Panc1 (cell line): ENCODE measurements around the gene NASP. TPM values are rescaled to one million over a fixed set of nuclear protein-coding genes. Genes with fewer than 3 reads are reported as not detected.

ENCODE experiments used
- ATAC-seq: fragments of 200-7000 bp; cut with Tn5 transposase; 2 replicates; pipeline ENCODE4 v1.9.1; 2020; ENCODE audit warnings: mild to moderate bottlenecking, moderate library complexity
- BruUV-seq: library from RNA; stranded (reverse); fragments of 400-500 nt; replicated peaks from 2 replicates; lab custom pipeline; 2021; lab: Mats Ljungman, UMichigan
- CTCF ChIA-PET: fragments of 300-600 bp; sonication (Branson Sonifier 250); formaldehyde crosslinking; loops from one replicate; lab custom pipeline; 2022; ENCODE audit warnings: antibody characterized with exemption; lab: Charles Lee
- POLR2A ChIA-PET: fragments of 300-600 bp; sonication (Branson Sonifier 250); formaldehyde crosslinking; loops from one replicate; lab custom pipeline; 2022; ENCODE audit warnings: antibody characterized with exemption; lab: Charles Lee
- DNase-seq: peaks from one replicate; pipeline ENCODE4 v3.0.0-alpha.2; 2010; ENCODE audit warnings: low read depth, low spot score
- H3K27ac ChIP-seq: 2 replicates; pipeline ENCODE4 v1.5.1; 2011; ENCODE audit warnings: mild to moderate bottlenecking, low read length, inconsistent platforms
- H3K27me3 ChIP-seq: fragments of 200-500 bp; sonication (Bioruptor generic); 2 replicates; pipeline ENCODE4 v1.6.0; 2014; ENCODE audit warnings: low read length, inconsistent platforms; ENCODE audit not compliant: control insufficient read depth, insufficient read depth
- H3K36me3 ChIP-seq: fragments of 200-500 bp; sonication (Bioruptor generic); 2 replicates; pipeline ENCODE4 v1.5.1; 2014; ENCODE audit warnings: inconsistent platforms, mild to moderate bottlenecking, low read length, moderate library complexity; ENCODE audit not compliant: control insufficient read depth, insufficient read depth
- H3K4me1 ChIP-seq: 2 replicates; pipeline ENCODE4 v1.5.1; 2011; ENCODE audit warnings: inconsistent platforms, mild to moderate bottlenecking, low read length, moderate library complexity; ENCODE audit not compliant: control insufficient read depth, insufficient read depth
- H3K4me3 ChIP-seq, 2 experiments: 2 replicates each; pipeline ENCODE4 v1.5.1; 2011 to 2012; ENCODE audit warnings: low read depth in 2 of 2, low read length in 2 of 2, mild to moderate bottlenecking in 2 of 2, inconsistent platforms in 1 of 2, moderate library complexity in 1 of 2
- H3K9me3 ChIP-seq: fragments of 200-500 bp; sonication (Bioruptor generic); 2 replicates; pipeline ENCODE4 v1.5.1; 2014; ENCODE audit warnings: low read depth, mild to moderate bottlenecking, inconsistent platforms, low read length, moderate library complexity; ENCODE audit not compliant: control insufficient read depth, insufficient read depth
- CTCF ChIP-seq: fragments of 450-650 bp; IDR thresholded peaks from 2 replicates; pipeline ENCODE4 v1.5.1; 2017; ENCODE audit warnings: mild to moderate bottlenecking
- POLR2AphosphoS5 ChIP-seq: IDR thresholded peaks from 2 replicates; pipeline ENCODE4 v1.6.1; 2012; ENCODE audit warnings: mild to moderate bottlenecking, low read depth, low read length, moderate library complexity
- REST ChIP-seq, 2 experiments: IDR thresholded peaks; 2 replicates each; pipeline ENCODE4 v1.6.1; 2011 to 2012; ENCODE audit warnings: low read depth in 2 of 2, control low read depth in 1 of 2, low read length in 1 of 2, mild to moderate bottlenecking in 1 of 2, moderate library complexity in 1 of 2; ENCODE audit not compliant: insufficient read depth in 1 of 2
- SIN3A ChIP-seq: IDR thresholded peaks from 2 replicates; pipeline ENCODE4 v1.6.1; 2012; ENCODE audit warnings: low read depth, mild to moderate bottlenecking, low read length, moderate library complexity, borderline replicate concordance; ENCODE audit not compliant: insufficient read depth
- TCF7L2 ChIP-seq: IDR thresholded peaks from 2 replicates; pipeline ENCODE4 v1.6.1; 2011; ENCODE audit warnings: mild to moderate bottlenecking, low read depth, low read length, inconsistent platforms
- in situ Hi-C: cut with HindIII; loops from 2 replicates; pipeline ENCODE4 v1.10.0; 2016; ENCODE audit warnings: low sequenced_read_pairs, low pct_unique_long_range_greater_than_20kb
- intact Hi-C: fragments of 100-400 bp; cut with micrococcal nuclease; formaldehyde crosslinking; loops from one replicate; pipeline ENCODE4 v1.10.0; 2022; ENCODE audit not compliant: unreplicated experiment
- total RNA-seq: library from RNA; stranded (reverse); gene quantifications from one replicate; pipeline ENCODE4 v1.2.1, GENCODE V29; 2021; ENCODE audit not compliant: unreplicated experiment

NASP gene
- total RNA-seq, 1 experiment from 2014 or later, result 193 TPM

DNA sequence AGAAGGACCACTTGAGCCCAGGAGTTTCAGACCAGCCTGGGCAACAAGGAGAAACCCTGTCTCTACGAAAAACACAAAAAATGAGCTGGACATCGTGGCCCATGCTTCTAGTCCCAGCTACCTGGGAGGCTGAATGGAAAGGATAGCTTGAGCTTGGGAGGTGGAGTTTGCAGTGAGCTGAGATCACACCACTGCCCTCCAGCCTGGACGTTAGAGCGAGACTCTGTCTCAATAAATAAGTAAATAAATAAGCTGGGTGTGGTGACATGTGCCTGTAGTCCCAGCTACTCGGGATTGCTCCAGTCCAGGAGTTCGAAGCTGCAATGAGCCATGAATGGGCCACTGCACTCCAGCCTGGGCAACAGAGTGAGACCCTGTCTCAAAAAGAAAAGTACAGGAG, 29.6 kb upstream of the NASP start:
- no peak overlapping the region for H3K27ac ChIP-seq
- no peak for ATAC-seq
- H3K9me3 ChIP-seq, result no peaks in the 10 kb centered on the region
- no peaks in the 10 kb centered on the region for H3K27me3 ChIP-seq
- no TSS peak for BruUV-seq
- no peak for DNase-seq
- TF ChIP-seq CTCF (no peak), TCF7L2 (no peak), POLR2AphosphoS5 (no peak), REST (IDR thresholded peaks at IDR 0.05; ENCODE audit: insufficient read depth in 1 of 2, low read depth in 2 of 2, low read length in 1 of 2) (no peak), SIN3A (no peak)
- POLR2A ChIA-PET, result no interaction called here
- peaks cover 23% of the 10 kb centered on the region for H3K4me1 ChIP-seq
- intact Hi-C loops, result no loop called here
- CTCF ChIA-PET, result no interaction called here
- H3K4me3 ChIP-seq, result no peak overlapping the region
- H3K36me3 ChIP-seq, result no peaks in the 10 kb centered on the region; the same call in 1 of the 2 replicates
- in situ Hi-C loops, result no loop called here

DNA sequence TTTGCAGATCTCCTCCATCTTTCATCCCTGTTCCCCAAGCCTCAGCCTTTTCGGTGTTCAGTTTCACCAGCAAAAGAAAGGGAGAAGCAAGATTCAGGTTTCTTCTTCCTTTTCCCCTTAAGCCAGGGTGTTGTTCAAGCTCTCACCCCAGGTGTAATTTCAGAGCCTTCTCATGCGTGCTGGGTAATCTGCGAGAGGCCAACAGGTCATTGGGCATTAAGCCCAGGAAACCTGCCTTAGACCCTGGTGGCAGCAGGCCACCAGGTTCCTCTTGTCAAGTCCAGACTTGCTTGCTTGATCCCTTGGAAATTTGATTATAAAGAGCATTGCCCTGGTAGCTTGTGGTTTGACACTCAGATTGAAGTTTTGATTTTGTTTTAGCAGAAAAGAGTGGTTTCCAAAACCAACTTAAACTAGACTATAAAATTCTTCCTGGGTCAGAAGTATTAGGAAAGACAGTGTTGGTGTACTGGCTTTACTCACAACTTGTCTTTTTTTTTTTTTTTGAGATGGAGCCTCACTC, 26.4 kb upstream of the NASP start:
- no peaks in the 10 kb centered on the region for H3K27me3 ChIP-seq
- intact Hi-C loops (loop anchor here (5.0 kb wide), 1 partner anchor 35 kb away; the partner anchor contains the start of gene PRDX1), in situ Hi-C loops (no loop called here)
- no peak overlapping the region for H3K4me3 ChIP-seq
- no TSS peak for BruUV-seq
- POLR2A ChIA-PET, result no interaction called here
- H3K27ac ChIP-seq, result no peak overlapping the region
- ATAC-seq, result no peak; the same call in 1 of the 2 replicates
- TF ChIP-seq CTCF (no peak), TCF7L2 (no peak), REST (IDR thresholded peaks at IDR 0.05; ENCODE audit: insufficient read depth in 1 of 2, low read depth in 2 of 2, low read length in 1 of 2) (no peak), POLR2AphosphoS5 (no peak), SIN3A (no peak)
- no peak for DNase-seq
- peaks cover 4% of the 10 kb centered on the region for H3K36me3 ChIP-seq
- no peaks in the 10 kb centered on the region for H3K9me3 ChIP-seq
- CTCF ChIA-PET, result interaction anchor here (0.6 kb wide), 1 partner anchor 218 kb away, joined by 5 read pairs; no protein-coding TSS in a partner anchor
- peaks cover 8% of the 10 kb centered on the region; the same call in 1 of the 2 replicates for H3K4me1 ChIP-seq
